Hypothalamus (tissue), 51 donors: ENCODE measurements around the gene SLC26A5.

Experiments used
- DNase-seq, 51 donors: peaks; one replicate each; lab custom pipeline; 2025; lab: John Stamatoyannopoulos, UW

The SLC26A5 gene

DNA sequence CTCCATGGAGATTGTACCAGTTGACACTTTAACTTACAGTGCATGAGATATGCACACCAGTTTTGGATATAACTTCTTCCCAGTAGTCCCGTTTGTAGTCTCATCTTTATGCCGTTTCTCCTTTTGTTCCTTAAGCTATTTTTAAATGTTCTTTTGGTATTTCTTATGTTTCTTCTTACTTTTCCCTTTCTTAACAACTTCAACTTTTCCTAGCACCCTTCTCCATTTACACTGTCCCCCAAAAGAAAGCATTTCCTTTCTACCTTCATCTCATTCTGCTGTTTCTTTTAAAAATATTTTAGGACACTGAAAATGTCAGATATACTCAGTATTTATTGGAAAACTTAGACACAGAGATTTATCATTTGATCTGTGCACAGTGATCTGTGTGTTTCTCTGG lies 97.0 kb downstream of the SLC26A5 start:
- no peak for DNase-seq

- DNase-seq = no peak
Observed at GRCh38 chr7:103348452-103348851, 97.6 kb downstream of the SLC26A5 start.

DNA sequence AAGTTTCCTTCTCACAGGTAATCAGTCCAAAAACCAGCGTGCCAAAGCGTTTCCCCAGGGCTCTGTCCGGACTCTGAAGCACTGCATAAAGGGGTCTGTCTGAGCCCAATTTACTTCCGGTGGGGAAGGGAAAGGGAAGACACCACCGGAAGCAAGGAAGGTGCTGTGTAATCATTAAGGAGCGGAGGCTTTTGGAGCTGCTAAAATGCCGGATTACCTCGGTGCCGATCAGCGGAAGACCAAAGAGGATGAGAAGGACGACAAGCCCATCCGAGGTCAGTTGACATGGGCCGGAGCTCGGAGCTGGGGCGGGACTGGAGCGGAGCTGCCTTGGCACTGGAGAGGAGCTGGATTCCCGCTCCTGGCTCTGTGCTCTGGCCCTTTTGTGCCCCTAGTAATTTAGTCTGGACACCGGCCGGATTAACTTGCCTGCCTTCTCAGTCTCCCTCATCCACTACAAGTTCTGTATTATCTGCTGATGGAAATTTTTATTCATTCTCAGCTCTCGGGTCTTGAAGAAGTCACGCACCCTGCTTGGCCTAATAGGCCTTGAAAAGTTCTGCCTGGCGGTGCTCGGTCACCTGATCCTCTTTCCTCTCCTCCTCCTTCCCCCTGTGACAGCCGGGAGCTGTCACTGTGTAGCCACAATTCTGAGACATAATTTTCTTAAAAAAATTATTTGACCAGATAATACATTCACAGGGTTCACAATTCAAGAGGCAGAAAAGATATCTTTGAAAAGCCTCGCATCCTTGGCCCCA lies 98.3 kb downstream of the SLC26A5 start, which contains the start of gene PSMC2:
Gene PSMC2, plus strand, starts transcription at position 137 of the 761 bp plus-strand sequence. Its CDS starts 69 bp downstream, at position 206.
- peak in 49 of 51 donors; percentile 14 to 91 (median 67) for DNase-seq

- DNase-seq = no peak
Observed at GRCh38 chr7:103346396-103346795, 99.6 kb downstream of the SLC26A5 start.

GRCh38 chr7:103344453-103345149 lies 101.4 kb downstream of the SLC26A5 start, which contains the start of gene DNAJC2:
DNAJC2 (minus strand) TSS chr7:103344767; CDS start chr7:103344622, 145 bp downstream.
- DNase-seq = peak; percentile 16 to 91 (median 72)

- peak in 13 of 51 donors; percentile 16 to 72 (median 39) for DNase-seq
Observed at GRCh38 chr7:103343758-103344452, 102.1 kb downstream of the SLC26A5 start.

DNA sequence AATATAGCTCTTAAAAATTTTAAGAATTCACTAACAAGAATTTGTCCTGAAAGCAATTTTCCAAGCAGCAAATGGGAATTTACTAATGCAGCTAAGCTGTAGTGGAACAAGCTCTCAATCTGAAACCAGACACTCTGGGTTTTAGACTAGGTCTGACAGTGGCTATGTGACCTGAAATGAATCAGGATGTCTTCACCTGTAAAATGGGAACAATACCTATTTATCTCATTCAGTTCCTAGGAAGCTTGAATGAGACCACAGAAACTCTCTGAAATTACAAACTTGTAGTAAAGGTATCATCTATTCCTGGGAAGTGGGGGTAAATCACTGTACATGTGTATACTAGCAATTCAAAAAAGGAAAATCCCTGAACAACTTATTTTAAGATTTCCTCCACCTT lies 102.7 kb downstream of the SLC26A5 start:
- no peak for DNase-seq

- DNase-seq = no peak
Observed at GRCh38 chr7:103341466-103341865, 104.5 kb downstream of the SLC26A5 start.

DNA sequence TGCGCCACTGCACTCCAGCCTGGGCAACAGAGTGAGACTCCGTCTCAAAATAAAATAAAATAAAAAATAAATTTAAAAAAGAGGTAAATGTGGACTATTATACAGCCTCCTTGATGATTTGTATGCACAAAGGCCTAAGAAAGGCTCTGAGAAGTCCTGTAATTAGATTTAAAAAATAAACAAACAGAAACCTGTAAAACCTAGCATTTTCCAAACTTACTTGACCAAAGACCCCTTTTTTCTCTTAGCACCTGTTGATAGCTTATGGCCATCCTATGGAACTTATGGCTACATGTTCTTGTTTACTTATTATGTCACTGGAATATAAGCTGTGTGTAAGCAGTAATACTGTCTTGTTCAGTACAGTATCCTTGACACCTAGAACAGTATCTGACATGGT lies 107.1 kb downstream of the SLC26A5 start:
- no peak for DNase-seq

DNA sequence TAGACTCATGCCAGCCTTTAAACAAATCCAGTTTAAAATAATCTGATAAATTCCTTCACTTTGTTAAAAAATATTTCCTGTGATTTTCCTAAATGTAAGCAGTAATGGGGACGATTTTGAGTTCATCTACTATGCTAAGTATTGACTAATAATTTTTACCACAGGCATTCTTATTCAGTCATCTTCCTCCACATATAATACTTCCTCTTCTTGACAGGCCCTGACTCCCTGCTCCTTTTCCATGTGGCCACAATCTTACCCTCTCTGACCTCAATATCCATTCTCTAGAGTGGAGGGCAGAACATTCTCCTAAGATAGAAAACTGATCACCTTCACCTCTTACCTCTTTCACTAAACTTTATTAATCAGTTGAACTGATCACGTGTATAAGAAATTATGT lies 109.2 kb downstream of the SLC26A5 start:
- DNase-seq = no peak

DNA sequence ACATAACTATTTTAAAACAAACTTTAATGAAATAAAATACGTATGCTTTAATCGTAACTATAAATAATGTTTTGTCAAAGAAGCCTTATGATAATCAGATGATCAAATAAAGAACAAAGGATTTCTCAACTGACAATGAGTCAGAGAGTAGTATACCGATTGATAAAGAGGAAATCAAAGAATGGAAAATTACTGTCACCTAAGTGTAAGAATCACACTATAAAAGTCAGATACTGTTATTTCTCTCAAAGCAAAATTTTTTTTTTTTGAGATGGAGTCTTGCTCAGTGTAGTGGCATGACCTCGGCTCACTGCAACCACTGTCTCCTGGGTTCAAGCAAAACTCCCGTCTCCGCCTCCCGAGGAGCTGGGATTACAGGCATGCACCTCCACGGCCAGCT lies 120.3 kb downstream of the SLC26A5 start:
- DNase-seq = no peak
